Glutamatergic neuron (in vitro differentiated cells): ENCODE measurements around the gene GPR55. TPM values are rescaled to one million over a fixed set of nuclear protein-coding genes. Genes with fewer than 3 reads are reported as not detected.
A peak's percentile ranks its signal among the peaks of the same experiment; 100 is the strongest.

Experiments used
- DNase-seq: peaks from one replicate; pipeline ENCODE4 v3.0.0; 2022
- H3K27ac Mint-ChIP-seq: one replicate; pipeline ENCODE4 v1.8.0; 2020; ENCODE audit warnings: mild to moderate bottlenecking, mixed read lengths, inconsistent platforms; ENCODE audit not compliant: unreplicated experiment
- H3K27me3 Mint-ChIP-seq: one replicate; pipeline ENCODE4 v1.8.0; 2020; ENCODE audit warnings: mild to moderate bottlenecking, moderate library complexity, mixed read lengths, inconsistent platforms; ENCODE audit not compliant: unreplicated experiment
- H3K36me3 Mint-ChIP-seq: one replicate; pipeline ENCODE4 v1.8.0; 2020; ENCODE audit warnings: mild to moderate bottlenecking, mixed read lengths, inconsistent platforms; ENCODE audit not compliant: unreplicated experiment
- H3K4me1 Mint-ChIP-seq: one replicate; pipeline ENCODE4 v1.8.0; 2020; ENCODE audit warnings: mild to moderate bottlenecking, low read depth, mixed read lengths, inconsistent platforms; ENCODE audit not compliant: unreplicated experiment
- H3K4me3 Mint-ChIP-seq: one replicate; pipeline ENCODE4 v1.8.0; 2020; ENCODE audit warnings: mild to moderate bottlenecking, mixed read lengths, inconsistent platforms; ENCODE audit not compliant: unreplicated experiment
- H3K9me3 Mint-ChIP-seq: one replicate; pipeline ENCODE4 v1.8.0; 2020; ENCODE audit warnings: mild to moderate bottlenecking, moderate library complexity, mixed read lengths, inconsistent platforms; ENCODE audit not compliant: unreplicated experiment
- total RNA-seq: library from RNA; stranded (reverse); fragmentation: NEBNext Ultra II Directional; extraction: Animal tissue kit (Norgen Biotek cat#: 25700); gene quantifications from one replicate; pipeline ENCODE4 v1.2.1, GENCODE V29; 2021; ENCODE audit not compliant: unreplicated experiment
- TF ChIP-seq, protein P1 (sequence below): fragments of 200-600 bp; sonication (generic); IDR thresholded peaks from one replicate; pipeline ENCODE4 v1.5.0; 2021; ENCODE audit not compliant: partially characterized antibody, unreplicated experiment

The GPR55 gene
- total RNA-seq, 1 donor from 2014 or later, result not detected

DNA sequence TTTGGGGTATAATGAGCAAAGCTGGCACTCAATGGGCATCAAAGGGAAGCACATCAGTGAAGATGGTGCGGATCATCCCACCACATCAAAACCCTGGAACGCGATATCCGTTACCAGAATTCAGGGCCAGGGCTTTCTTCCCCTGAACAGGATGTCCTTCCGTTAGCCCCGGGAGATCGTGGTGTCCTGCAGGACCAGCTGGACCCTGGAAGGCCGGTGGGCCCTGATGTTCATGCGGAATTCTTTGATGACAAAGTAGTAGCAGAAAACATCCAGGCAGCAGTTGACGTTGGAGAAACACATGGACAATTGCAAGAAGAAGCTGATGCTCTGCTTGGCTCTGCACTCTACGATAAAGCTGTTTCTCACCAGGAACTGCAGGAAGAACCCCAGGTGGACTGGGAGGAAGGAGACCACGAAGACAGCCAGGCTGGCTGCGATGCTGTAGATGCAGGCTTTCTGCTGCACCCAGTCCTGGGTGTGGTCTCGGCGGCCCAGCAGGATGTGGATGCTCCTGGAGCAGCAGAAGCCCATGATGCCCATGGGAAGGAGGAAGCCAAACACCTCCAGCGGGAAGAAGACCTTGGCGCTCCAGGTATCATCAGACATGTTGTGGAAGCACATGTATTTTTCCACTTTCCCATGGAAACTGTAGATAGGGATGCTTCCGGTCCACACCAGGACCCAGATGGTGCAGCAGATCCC, 15.0 kb downstream of the GPR55 start:
- Mint-ChIP-seq H3K9me3 (peaks cover 8% of the 10 kb centered on the region), H3K4me3 (no peak overlapping the region), H3K36me3 (peaks cover 13% of the 10 kb centered on the region), H3K4me1 (no peaks in the 10 kb centered on the region), H3K27me3 (no peaks in the 10 kb centered on the region), H3K27ac (no peak overlapping the region)
- TF ChIP-seq, protein P1, sequence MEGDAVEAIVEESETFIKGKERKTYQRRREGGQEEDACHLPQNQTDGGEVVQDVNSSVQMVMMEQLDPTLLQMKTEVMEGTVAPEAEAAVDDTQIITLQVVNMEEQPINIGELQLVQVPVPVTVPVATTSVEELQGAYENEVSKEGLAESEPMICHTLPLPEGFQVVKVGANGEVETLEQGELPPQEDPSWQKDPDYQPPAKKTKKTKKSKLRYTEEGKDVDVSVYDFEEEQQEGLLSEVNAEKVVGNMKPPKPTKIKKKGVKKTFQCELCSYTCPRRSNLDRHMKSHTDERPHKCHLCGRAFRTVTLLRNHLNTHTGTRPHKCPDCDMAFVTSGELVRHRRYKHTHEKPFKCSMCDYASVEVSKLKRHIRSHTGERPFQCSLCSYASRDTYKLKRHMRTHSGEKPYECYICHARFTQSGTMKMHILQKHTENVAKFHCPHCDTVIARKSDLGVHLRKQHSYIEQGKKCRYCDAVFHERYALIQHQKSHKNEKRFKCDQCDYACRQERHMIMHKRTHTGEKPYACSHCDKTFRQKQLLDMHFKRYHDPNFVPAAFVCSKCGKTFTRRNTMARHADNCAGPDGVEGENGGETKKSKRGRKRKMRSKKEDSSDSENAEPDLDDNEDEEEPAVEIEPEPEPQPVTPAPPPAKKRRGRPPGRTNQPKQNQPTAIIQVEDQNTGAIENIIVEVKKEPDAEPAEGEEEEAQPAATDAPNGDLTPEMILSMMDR, result no peak
- peak; percentile 6 for DNase-seq

DNA sequence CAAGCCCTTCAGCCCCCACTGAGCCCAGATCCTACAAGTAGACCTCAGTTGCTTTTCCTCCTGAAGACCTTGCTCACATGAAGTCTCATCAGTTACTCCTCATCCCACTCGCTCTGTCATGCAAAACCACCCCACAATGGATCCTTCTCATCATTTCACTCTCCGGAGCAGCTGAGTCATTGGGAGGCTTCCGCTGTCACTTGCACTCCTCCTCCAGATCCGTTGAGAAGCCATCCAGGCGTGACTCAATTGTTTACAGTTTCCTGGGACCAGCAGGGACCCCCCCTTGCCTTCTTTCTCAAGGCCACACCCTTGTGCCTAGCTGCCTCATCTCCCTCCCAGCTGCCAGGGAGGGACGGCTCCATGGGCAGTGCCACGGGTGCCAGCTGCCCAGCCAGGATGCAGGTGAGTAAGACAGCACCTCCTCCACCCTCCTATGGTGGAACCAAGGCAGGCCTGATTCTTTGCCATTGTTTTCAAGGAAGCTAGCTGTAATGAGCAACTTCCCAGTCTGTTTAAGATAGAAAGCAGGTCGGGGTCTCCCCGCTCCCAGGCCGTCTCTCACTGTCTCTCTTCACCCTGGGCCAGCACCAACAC, 16.3 kb downstream of the GPR55 start:
- peaks cover 8% of the 10 kb centered on the region for H3K9me3 Mint-ChIP-seq
- no peak overlapping the region for H3K27ac Mint-ChIP-seq
- H3K27me3 Mint-ChIP-seq, result no peaks in the 10 kb centered on the region
- peaks cover 13% of the 10 kb centered on the region for H3K36me3 Mint-ChIP-seq
- peak; percentile 5 for DNase-seq
- no peaks in the 10 kb centered on the region for H3K4me1 Mint-ChIP-seq
- TF ChIP-seq, protein P1, result no peak
- H3K4me3 Mint-ChIP-seq, result no peak overlapping the region

DNA sequence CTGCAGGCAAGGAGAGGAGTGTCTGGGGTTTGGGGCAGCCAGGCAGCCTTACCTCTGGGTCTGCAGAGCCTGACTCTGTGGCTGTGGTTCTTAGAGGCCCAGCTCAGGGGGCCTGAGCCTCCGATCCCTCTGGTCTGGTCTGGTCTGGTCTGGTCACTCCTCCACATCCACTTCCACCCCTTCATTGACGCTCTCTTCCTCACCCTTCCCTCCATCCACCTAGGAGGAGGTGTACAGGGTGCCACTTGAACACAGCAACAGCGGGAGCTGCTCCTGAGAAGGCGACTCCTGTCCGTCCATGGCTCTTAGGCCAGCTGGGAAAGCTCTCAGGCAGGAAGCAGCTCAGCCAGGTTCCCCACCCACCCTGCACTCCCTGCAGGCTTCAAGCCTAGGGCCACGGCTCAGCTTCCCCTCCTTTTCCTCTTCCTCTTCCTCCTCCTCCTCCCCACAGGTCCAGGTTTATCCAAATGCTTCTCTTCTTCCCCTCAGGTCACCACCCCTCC, 16.9 kb downstream of the GPR55 start:
- H3K27ac Mint-ChIP-seq, result no peak overlapping the region
- H3K4me1 Mint-ChIP-seq, result no peaks in the 10 kb centered on the region
- peaks cover 8% of the 10 kb centered on the region for H3K9me3 Mint-ChIP-seq
- peak; percentile 9 for DNase-seq
- TF ChIP-seq, protein P1, result no peak
- peaks cover 13% of the 10 kb centered on the region for H3K36me3 Mint-ChIP-seq
- no peak overlapping the region for H3K4me3 Mint-ChIP-seq
- no peaks in the 10 kb centered on the region for H3K27me3 Mint-ChIP-seq

DNA sequence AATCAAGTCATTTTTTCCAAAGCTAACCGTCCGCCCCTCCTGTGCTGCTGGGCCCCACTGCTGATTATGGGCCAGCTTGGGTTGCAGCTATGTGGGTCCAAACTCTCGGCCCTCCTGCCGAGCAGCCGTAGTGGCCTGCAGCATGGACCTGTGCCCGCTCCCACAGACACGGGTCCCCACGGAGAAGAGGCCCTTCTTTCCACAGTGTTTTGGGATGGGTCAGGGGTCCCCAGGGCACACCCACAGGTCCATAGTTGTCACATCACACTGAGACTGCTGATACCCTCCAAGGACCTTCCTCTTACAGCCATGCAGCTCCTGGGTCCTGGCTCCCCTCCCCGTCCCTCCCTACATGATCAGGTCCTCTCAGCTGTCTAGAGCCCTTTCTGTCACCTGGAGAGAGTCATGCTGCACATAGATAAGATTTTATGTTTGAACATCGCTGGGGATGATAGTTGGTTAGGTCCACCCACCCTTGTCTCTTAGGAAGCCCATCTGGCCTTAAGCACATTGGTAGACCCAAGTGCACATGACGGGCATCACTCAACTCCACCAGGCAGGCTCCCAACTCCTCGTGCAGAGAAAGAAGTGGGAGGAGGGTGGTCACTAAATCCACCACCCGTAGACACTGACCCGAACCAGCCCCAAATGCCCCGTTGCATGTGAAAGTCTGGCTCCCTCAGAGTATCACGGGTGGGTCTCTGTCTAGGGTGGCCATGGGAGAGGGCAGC, 17.5 kb downstream of the GPR55 start:
- H3K36me3 Mint-ChIP-seq, result peaks cover 13% of the 10 kb centered on the region

More for the DNA sequence above, 17.5 kb downstream of the GPR55 start:
- no peaks in the 10 kb centered on the region for H3K27me3 Mint-ChIP-seq
- no peak overlapping the region for H3K4me3 Mint-ChIP-seq
- H3K9me3 Mint-ChIP-seq, result peaks cover 8% of the 10 kb centered on the region
- H3K27ac Mint-ChIP-seq, result no peak overlapping the region
- TF ChIP-seq, protein P1, result no peak
- DNase-seq, result peak; percentile 5
- no peaks in the 10 kb centered on the region for H3K4me1 Mint-ChIP-seq
